Glomerular visceral epithelial cell (primary cell): ENCODE measurements around the gene FXYD2.

ENCODE experiments used
- DNase-seq: peaks from one replicate; pipeline ENCODE4 v3.0.0-alpha.2; 2016; ENCODE audit errors: extremely low spot score

FXYD2 gene

DNA sequence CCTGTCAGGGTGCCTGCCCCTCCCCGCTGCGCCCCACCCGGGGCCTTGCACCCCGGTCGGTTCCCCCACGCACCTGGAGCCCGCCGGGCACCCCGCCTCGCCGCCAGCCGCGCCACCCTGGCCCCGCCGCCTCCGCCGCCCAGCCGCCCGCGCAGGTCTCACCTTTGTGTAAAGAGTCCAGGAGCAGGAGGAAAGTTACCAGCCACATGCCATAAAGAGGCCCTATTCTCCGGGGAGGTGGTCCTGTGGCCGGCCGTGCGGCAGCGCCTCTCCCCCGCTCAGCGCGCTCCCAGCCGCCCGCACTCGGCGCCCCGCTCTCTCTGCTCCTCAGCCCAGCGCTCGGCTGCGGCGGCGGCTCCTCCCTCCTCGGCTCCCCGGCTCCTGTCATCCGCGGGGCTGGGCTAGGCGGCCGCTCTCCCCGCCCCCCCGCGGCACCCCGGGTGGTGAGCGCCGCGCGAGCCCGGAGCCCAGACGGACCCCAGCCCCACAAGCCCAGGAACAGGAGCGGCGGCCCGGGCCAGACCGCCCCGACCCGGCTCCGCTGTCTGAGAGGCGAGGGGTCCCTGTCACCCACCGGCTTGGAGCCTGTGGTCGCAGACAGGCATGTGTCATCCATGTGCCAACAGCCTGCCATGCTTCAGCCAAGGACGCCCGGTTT is 27.5 kb downstream of the FXYD2 start, which contains the start of gene DSCAML1:
DSCAML1 (minus strand) TSS at position 345 of the 658 bp plus-strand sequence; CDS start at position 208, 137 bp downstream.
- no peak for DNase-seq

DNA sequence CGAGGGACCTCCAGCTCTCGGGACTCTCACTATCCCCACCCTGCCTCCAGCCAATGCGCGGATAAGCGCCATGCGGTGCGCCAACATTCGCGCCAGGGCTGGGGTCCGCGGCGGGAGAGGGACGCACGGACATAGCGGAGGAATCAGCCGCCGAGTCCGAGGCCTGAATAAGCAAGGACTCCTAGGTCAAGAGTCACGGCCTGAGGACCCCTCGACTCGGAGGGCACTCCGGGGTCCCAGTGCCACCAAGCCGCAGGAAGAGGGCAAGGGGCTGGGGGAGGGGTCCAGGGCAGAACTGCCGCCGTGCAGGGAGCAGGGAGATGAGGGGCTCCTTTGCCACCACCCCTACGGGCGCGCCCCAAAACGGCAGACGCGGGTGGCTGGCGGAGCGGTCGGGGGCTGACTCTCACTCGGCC is 28.1 kb downstream of the FXYD2 start:
- DNase-seq = no peak

DNA sequence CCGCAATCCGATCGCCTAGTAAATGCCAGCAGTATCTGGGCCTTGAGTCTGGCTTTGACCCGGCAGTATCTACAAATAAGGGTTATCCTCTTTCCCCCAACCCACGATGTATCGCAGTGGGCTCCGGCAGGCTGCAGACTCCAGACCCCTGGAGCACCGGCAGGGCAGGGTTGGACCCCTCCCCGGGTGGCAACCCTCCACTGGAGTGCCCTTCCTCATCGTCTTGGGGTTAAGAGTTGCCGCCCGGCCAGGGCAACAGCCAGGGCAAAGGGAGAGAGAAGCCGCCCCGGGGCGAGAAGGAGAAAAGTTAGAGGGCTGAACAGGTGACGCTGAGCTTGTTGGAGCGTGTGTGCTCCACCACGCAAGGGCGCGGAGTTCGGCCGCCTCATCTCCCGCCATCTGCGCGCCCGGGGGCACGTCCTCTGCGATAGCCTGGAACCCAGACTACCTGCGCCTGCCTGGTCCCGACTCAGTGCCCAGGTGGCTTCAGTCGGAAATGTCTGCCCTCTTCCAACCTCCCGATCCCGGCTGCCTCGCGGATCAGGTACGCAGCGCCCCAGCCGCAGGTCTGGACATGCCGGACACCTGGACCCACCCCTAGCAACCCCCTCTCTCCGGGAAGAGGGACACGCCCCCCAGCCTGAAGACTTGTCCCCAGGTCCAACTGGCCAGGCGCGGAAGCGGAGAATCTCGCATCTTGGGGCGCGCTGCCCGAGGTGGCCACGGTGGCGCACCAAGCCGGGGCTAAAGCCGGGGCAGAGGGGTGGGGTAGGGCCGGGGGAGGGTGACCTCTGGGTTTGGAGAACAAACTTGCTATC is 28.7 kb downstream of the FXYD2 start:
- DNase-seq = no peak

DNA sequence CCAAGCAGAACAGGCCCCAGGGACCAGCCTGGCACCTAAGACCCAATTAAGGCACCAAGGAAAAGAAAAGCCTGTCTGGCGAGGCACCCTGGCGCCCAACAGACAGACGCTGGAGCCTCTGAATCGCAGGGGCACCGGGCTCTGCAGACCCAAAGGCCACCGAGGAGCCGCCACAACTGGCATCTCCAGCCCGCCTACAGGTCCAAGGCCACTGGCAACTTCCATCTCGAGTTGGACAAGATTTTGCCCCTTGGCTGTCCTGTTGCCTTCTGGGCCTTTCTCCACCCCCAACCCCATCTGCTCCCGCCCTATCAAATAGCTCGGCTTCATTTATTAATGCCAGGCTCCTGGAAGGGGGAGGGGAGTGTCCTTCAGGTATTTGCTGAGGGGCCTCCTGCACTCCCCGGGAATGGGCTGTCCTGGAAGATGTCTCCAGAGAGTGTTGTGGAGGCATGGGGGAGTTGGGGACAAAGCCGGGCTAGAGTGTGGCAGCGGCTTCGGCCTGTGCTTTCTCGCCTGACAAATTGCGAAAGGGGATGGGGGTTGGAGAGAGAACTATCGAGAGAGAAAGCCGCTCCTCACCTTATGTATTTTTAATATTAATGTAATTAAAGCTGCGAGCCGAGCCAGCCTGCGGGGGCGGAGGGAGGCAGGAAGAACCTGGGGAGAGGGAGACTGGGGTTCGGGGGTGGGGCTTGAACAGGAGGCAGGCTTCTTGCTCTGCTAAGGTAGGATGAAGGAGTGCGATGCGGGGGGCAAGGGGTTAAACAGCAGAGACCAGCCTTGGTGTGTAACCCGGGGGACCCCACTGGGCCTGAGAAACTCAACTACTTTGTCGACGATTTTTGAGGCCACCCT is 29.5 kb downstream of the FXYD2 start:
- DNase-seq = no peak

DNA sequence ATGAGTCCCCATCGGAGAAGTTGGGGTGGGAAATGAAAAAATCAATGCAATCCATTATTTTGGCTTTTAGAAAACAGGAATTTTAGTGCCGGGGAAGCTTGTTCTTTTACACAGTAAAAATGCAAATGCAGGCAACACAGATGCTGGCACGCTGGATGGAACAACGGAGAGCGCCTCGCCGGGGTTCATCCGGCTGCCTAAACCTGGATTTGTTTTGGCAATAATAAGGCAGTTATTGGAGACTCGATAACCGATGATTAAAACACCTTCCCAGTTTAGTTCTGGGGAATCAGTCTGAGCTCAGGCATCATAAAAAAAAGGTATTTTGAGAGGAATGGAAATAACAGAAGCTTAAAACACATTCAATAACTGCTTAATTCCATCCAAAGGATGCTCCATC is 30.4 kb downstream of the FXYD2 start:
- no peak for DNase-seq

DNA sequence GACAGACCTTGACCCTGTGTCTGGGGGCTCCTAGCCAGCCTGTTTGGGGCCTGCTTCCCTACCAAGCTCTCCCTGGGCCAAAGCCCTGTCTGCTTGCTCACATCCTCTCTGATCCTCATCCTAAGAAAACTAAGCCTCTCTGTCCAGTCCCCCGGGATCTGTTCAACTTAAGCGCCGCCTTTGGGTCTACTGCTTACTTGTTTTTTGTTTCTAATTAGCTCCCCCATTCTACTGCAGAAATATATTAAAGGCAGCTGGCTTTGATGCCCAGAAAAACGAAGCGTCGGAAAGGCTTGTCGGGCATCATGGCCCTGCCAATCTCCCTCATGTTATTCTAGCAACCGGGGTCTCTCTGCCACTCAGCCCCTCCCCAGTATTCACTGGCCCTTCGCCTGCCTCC is 31.0 kb downstream of the FXYD2 start:
- DNase-seq = no peak

DNA sequence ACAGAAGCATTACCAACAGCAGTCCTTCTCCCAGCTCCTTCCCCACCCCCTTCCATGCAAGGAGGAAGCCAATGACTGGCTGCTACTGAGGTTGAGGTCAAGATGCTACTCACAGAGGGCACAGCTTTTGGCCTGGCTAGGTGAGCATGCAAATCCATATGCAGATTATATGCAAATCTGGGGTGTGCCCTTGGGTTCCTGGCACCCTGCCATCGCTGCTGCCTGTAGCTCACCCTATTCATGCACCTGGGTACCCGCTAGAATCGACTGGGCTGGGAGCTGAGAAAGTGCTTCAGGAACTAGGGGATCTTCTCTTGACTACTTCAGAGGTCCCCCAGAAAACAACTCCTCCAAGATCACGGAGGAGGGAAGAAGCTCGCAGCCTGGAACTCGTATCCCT is 31.6 kb downstream of the FXYD2 start:
- DNase-seq = no peak

DNA sequence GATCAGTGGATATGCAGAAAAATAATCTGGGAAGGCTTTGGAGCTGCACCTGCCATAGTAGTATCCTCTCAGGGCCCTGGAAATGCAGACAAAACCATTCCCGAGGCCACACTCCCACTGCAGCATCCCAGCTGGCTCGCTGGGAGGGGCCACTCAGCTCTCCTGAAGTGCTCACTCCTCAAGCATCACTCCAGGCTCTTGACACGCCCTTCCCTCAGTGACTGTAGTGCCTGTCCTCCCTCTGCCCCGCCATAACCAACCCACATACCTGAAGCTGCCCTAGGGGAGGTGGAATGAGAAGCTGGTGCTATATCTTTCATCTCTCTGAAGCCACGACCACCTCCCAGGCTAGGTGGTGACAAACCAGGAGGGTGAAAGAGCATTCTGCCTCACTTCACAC is 32.3 kb downstream of the FXYD2 start:
- no peak for DNase-seq

DNA sequence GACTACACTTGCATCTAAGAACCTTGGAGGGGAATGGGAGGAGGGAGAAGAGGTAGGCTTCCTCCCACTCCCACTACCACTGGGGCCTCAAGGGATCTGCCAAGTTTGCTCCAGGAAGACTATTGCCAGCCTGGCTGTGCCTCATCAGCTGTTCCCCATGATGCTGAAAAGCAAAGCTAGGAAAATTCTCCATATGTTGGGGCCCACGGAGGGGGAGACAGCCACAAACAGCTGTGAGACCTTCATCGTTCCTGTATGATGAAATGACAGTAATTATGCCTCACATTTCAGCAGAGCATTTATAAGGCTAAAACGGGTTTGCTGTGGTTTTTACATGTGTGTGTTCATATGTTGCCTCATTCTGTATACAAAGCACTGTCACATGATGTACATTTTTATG is 34.3 kb downstream of the FXYD2 start:
- DNase-seq = no peak

DNA sequence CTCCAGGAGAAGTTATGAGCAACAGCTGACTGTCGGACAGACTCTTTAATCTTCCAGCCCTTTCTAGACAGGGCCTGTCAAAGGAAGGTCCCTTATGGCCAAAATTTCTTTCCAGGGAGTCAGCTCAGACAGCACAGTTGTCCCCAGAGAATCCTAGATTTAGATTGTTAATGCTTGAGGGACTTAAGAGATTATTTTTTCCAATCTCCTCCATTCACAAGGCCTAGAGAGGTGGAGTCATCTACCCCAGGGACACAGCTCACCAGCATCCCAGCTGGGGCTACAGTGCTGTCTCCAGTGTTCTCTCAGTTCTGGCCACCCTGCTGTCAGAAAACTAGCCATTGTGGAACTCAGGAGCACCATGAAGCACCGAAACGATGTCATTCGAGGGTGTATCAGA is 35.3 kb downstream of the FXYD2 start:
- no peak for DNase-seq

DNA sequence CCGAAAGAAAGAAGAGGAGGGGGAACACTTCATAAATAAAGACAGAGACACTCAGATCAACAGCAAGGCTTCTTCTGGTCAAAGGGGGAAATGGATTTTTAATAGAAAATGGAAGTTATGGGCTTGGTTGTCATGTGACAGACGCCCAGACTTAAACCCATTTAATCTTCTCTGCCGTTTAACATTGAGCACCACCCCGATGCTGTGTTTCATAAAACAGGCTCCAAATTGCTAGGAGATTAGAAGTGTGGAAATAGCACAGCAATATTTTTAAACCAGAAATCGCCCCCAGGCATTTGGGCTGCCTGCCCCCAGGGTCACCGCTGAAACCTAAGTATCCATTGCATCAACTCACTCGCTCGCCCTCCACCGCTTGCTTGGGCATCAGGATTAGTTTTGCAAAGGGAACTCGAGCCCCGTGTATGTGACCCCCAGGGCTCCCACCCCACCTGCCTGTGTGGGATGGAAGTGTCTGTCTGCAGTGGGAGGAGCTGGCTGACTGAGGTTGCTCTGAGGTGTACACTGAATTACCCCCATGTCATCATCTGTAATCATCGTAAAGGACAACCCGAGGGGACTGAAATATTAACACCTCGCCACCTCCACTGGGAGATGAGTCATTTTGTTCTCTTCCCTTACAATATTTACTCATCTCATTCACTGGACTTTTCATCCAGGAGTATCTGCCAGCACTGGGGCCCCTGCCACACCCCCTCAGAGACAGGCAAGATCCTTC is 38.2 kb downstream of the FXYD2 start:
- DNase-seq = no peak

DNA sequence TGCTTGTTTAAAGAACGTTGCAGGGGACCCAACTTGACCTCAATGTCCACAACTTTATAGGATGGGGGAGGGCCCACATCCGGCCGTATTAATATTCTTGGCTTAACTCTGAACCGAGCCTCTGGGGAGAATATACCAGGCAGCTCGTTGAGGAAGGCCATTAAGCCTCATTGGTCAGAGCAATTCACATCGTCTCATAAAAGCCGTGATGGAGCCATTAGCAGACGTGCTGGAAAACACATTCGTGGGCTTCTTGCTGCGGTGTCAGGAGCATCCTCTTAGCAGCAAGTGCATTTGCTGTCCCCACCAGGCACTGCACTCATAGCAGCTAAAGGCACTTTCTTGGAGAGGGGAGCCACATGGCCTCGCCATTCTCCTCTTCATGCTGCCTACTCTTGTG is 42.4 kb downstream of the FXYD2 start:
- DNase-seq = no peak

DNA sequence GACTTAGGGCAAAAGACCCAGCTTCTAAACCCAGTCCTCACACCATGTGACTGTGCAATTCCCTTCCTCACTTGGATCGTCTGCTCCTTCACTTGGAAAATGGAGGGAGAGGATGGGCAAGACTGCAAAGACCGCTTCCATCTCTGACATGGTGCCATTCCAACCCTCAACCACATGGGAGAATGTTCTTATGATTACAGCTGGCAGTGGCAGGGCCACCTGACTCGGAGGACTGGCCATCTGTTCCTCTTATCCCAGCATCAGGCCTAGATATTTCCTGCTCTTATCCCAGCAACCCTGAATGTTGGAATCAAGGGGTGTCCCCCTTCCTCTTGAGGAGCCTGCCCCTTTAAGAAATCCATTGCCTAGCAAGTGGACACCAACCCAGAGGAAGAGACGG is 42.9 kb downstream of the FXYD2 start:
- DNase-seq = no peak

DNA sequence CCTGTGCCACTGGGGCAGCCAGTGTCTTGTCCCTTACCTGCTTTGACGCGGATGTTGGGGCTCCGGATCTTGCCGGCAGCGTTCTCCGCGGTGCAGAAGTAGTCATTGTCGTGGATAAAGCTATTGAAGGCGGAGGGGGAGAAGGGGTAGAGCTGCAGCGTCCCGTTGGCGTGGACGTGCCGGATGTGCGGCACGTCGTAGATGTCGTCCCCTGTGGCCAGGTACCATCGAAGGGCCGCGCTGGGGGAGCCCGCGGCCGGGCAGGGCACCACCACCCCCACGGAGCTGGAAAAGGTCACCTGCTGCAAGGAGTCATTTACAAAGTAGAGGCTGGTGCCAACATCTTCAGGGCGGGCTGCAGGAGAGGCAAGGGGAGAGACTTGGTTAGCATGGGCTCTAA is 44.1 kb downstream of the FXYD2 start:
- DNase-seq = no peak

DNA sequence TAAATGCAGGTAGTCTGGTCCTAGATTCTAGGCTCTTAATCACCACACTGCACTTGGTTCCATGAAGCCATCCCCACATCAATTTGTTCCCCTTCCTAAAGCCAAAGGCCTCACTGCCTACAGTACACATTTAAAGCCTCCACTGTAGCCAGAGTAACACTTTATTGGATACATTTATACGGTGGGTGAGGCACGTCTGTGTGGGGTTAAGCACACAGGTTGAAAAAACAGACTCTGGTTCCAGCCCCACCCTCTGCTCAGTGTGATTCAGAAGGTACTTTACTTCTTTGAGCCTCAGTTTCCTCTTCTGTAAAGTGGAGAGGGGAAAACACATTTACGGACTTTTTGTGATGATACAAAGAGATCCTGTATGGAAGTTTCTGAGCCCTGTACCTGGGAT is 50.0 kb downstream of the FXYD2 start:
- no peak for DNase-seq

DNA sequence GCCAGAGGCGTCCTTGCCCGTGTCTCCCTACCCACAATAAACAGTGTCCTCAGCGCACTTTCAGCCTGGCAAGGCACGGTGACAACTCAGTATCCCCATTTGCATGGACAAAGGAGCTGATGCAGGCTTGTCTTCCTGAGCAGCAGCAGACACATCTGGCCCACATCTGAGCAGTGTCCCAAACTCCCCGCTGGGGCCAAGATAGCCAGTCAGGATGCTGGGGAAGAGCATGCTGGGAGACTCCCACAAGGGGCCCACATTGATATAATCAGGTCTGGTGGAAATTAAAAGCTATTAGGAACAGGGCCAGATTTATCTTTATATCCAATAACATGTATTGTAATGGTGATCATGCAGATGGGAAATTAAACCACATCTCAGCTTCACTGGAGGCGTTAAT is 52.2 kb downstream of the FXYD2 start:
- DNase-seq = no peak

DNA sequence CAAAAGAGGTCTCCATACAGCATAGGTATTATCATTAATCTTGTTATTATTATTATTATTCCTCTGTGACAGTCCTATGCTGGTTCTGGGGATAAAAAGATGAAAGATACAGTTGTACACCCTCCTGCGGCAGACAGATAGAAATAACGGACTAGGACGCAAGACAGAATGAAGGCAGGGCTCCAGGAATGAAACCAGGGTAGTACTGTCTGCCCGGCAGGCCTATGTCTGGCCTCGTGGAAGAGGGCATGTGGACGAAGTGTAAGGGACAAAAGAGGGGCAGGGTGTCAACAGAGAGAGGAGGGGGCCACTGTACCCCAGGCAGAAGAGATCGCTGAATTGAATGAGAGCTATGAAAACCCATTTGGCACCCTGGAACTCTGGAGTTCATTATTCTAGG is 52.7 kb downstream of the FXYD2 start:
- no peak for DNase-seq

DNA sequence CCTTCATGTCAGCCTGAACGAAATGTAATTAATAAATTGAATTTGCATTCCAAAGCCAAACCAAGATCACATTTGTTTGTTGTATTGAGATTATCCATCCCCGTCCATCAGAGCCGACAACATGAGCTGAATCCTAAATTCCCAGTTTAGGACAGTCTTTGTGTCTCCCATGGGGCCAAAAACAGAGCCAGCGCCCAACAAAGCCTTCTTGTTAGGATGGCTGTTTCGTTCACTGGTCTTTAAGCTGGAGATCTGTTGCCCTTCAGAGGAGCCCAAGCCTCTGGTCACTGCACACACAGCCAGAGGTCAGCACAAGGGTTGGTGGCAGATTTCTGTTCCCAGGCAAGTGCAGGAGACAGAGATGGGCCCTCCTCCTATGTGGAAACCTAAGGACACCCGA is 53.3 kb downstream of the FXYD2 start:
- DNase-seq = no peak

DNA sequence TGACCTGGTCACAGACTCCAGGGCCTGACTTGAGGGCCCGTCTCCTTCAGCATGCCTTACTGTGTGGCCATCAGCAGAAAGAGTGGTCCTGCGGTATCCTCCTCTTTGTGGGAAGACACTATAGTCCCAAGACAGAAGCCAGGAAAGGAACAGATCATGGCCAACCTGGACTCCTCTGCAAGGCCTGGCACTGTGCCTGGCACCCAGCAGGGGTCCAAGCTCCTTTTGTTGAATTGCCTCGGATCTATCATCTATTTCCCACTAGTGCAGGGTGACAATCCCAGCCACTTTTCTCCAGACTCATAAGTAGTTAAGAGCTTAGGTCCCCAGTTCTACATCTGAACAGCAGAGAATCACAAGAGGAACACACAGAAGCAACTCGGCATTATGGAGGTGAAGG is 54.5 kb downstream of the FXYD2 start:
- DNase-seq = no peak
